PC-3 (cell line): ENCODE data around the gene GATC. TPM values are rescaled to one million over a fixed set of nuclear protein-coding genes. Genes with fewer than 3 reads are reported as not detected.
"Not testable (repeated sequence)": the region's sequence is repeated elsewhere in the genome, so short reads cannot be mapped to it uniquely, and the experiment has no call there.

ENCODE experiments used
- ATAC-seq: fragments of 200-7000 bp; cut with Tn5 transposase; 2 replicates; pipeline ENCODE4 v1.9.1; 2020; ENCODE audit warnings: mild to moderate bottlenecking, moderate library complexity
- BruUV-seq: library from RNA; stranded (reverse); fragments of 400-500 nt; replicated peaks from 2 replicates; lab custom pipeline; 2021; lab: Mats Ljungman, UMichigan
- CTCF ChIA-PET: fragments of 300-600 bp; sonication (Branson Sonifier 250); formaldehyde crosslinking; loops from one replicate; lab custom pipeline; 2022; ENCODE audit warnings: antibody characterized with exemption; lab: Charles Lee
- POLR2A ChIA-PET: fragments of 300-600 bp; sonication (Branson Sonifier 250); formaldehyde crosslinking; loops from one replicate; lab custom pipeline; 2022; ENCODE audit warnings: antibody characterized with exemption; ENCODE audit not compliant: unreplicated experiment; lab: Charles Lee
- DNase-seq: peaks from one replicate; pipeline ENCODE4 v3.0.0-alpha.2; 2015
- H2AFZ ChIP-seq: fragments of 300-600 bp; sonication (generic); 2 replicates; pipeline ENCODE4 v1.6.0; 2016; ENCODE audit warnings: antibody characterized with exemption, low read length
- H3F3A ChIP-seq: fragments of 300-600 bp; sonication (generic); one replicate; pipeline ENCODE4 v1.6.0; 2017; ENCODE audit warnings: antibody characterized with exemption, low read length, control low read depth, mild to moderate bottlenecking; ENCODE audit not compliant: unreplicated experiment
- H3K27ac ChIP-seq: fragments of 300-600 bp; sonication (generic); 2 replicates; pipeline ENCODE4 v1.5.1; 2016; ENCODE audit warnings: mild to moderate bottlenecking, low read length
- H3K27me3 ChIP-seq: fragments of 300-600 bp; sonication (generic); 2 replicates; pipeline ENCODE4 v1.6.1; 2016; ENCODE audit warnings: low read length, mixed read lengths
- H3K36me3 ChIP-seq: fragments of 300-600 bp; sonication (generic); 2 replicates; pipeline ENCODE4 v1.6.1; 2016; ENCODE audit warnings: low read depth, mixed run types, low read length, mixed read lengths
- H3K4me1 ChIP-seq: fragments of 300-600 bp; sonication (generic); 2 replicates; pipeline ENCODE4 v1.5.1; 2016; ENCODE audit warnings: low read length; ENCODE audit not compliant: insufficient read depth
- H3K4me2 ChIP-seq: fragments of 300-600 bp; sonication (generic); 2 replicates; pipeline ENCODE4 v1.6.0; 2016; ENCODE audit warnings: low read length
- H3K4me3 ChIP-seq: fragments of 300-600 bp; sonication (generic); 2 replicates; pipeline ENCODE4 v1.5.1; 2016; ENCODE audit warnings: mild to moderate bottlenecking, low read length, mixed read lengths
- H3K79me2 ChIP-seq: fragments of 300-600 bp; sonication (generic); 2 replicates; pipeline ENCODE4 v1.6.1; 2017; ENCODE audit warnings: low read length, mixed read lengths
- H3K9ac ChIP-seq: fragments of 300-600 bp; sonication (generic); 2 replicates; pipeline ENCODE4 v1.6.0; 2016; ENCODE audit warnings: mild to moderate bottlenecking, low read length
- H3K9me2 ChIP-seq: fragments of 300-600 bp; sonication (generic); replicated peaks from 2 replicates; pipeline ENCODE4 v1.6.1; 2016; ENCODE audit warnings: mixed run types, low read length, mixed read lengths
- H3K9me3 ChIP-seq: fragments of 300-600 bp; sonication (generic); 2 replicates; pipeline ENCODE4 v1.6.1; 2016; ENCODE audit warnings: low read length, mixed read lengths
- H4K20me1 ChIP-seq: fragments of 300-600 bp; sonication (generic); 2 replicates; pipeline ENCODE4 v1.6.1; 2016; ENCODE audit warnings: low read length, mixed read lengths
- CTCF ChIP-seq: fragments of 300-600 bp; sonication (generic); conservative IDR thresholded peaks from 2 replicates; pipeline ENCODE4 v1.5.1; 2017; ENCODE audit warnings: antibody characterized with exemption, low read depth, mild to moderate bottlenecking, low read length
- EZH2 ChIP-seq: fragments of 300-600 bp; sonication (generic); IDR thresholded peaks from one replicate; pipeline ENCODE4 v1.6.1; 2017; ENCODE audit warnings: antibody characterized with exemption, mild to moderate bottlenecking, low read length; ENCODE audit not compliant: unreplicated experiment
- EZH2phosphoT487 ChIP-seq: fragments of 300-600 bp; sonication (generic); IDR thresholded peaks from 2 replicates; pipeline ENCODE4 v1.6.1; 2018; ENCODE audit warnings: mild to moderate bottlenecking, antibody characterized with exemption, low read length, borderline replicate concordance
- intact Hi-C: fragments of 100-400 bp; cut with micrococcal nuclease; formaldehyde crosslinking; loops from 2 replicates; pipeline ENCODE4 v1.9.0; 2023
- total RNA-seq: library from RNA; depleted of rRNA; stranded (reverse); fragments of >200 nt; gene quantifications from 2 replicates; pipeline ENCODE4 v1.2.3, GENCODE V29; 2014

Gene GATC
- total RNA-seq, 1 experiment from 2014 or later, result 33.8 TPM

- DNase-seq, result peak; percentile 77
- Histone ChIP-seq H3K4me3 (peak overlapping the region; percentile 83), H4K20me1 (peaks cover 21% of the 10 kb centered on the region), H3K4me1 (peaks cover 21% of the 10 kb centered on the region), H3K27ac (no peak overlapping the region), H3K4me2 (peak overlapping the region; percentile 85), H3F3A (no peaks in the 10 kb centered on the region), H3K36me3 (peaks cover 30% of the 10 kb centered on the region), H3K9me2 (no peaks in the 10 kb centered on the region), H3K27me3 (no peaks in the 10 kb centered on the region), H3K9ac (peak overlapping the region; percentile 76; the same call in 1 of the 2 replicates), H3K9me3 (no peaks in the 10 kb centered on the region), H3K79me2 (peaks cover 62% of the 10 kb centered on the region), H2AFZ (no peak overlapping the region)
- TF ChIP-seq EZH2phosphoT487 (no peak), CTCF (peak; percentile 87)
- ATAC-seq, result peak; percentile 15; the same call in 1 of the 2 replicates
- BruUV-seq, result no TSS peak
- CTCF ChIA-PET, result interaction anchor here (0.6 kb wide), 1 partner anchor 27 kb away, joined by 5 read pairs; no protein-coding TSS in a partner anchor
- intact Hi-C loops, result loop anchor here (1.0 to 5.0 kb wide), 3 partner anchors 29 to 210 kb away; partner anchors contain the start of gene SRSF9
- POLR2A ChIA-PET, result no interaction called here
These were observed 6.5 kb upstream of the GATC start for GRCh38 chr12:120439646-120440247.

GRCh38 chr12:120444676-120445075, 1.6 kb upstream of the GATC start:
- ChIA-PET CTCF (no interaction called here), POLR2A (no interaction called here)
- ATAC-seq (no peak), DNase-seq (no peak)
- intact Hi-C loops, result no loop called here
- H3K4me1 ChIP-seq, result peaks cover 28% of the 10 kb centered on the region
- peaks cover 20% of the 10 kb centered on the region for H4K20me1 ChIP-seq
- H3K27me3 ChIP-seq, result no peaks in the 10 kb centered on the region
- no peaks in the 10 kb centered on the region for H3K9me3 ChIP-seq
- TF ChIP-seq CTCF, result no peak
- TF ChIP-seq EZH2phosphoT487, result no peak
- no peak for TF ChIP-seq EZH2
- peak overlapping the region; percentile 79 for H3K4me2 ChIP-seq
- no peak overlapping the region for H3K9ac ChIP-seq
- no peak overlapping the region for H2AFZ ChIP-seq
- BruUV-seq, result no TSS peak
- H3K79me2 ChIP-seq, result peaks cover 88% of the 10 kb centered on the region
- H3K9me2 ChIP-seq, result no peaks in the 10 kb centered on the region
- H3F3A ChIP-seq, result no peaks in the 10 kb centered on the region
- H3K36me3 ChIP-seq, result peaks cover 33% of the 10 kb centered on the region
- H3K27ac ChIP-seq, result no peak overlapping the region
- H3K4me3 ChIP-seq, result peak overlapping the region; percentile 77

- Histone ChIP-seq H3K4me2 (peak overlapping the region; percentile 79), H3K4me1 (peaks cover 23% of the 10 kb centered on the region), H2AFZ (peak overlapping the region; percentile 71), H3K79me2 (peaks cover 81% of the 10 kb centered on the region), H3K9ac (peak overlapping the region; percentile 86), H3K27ac (peak overlapping the region; percentile 68), H3K4me3 (peak overlapping the region; percentile 77), H3K36me3 (peaks cover 30% of the 10 kb centered on the region)
- BruUV-seq, POLR2A ChIA-PET, H4K20me1 ChIP-seq, DNase-seq, CTCF ChIA-PET, H3K27me3 ChIP-seq, ATAC-seq, intact Hi-C loops, H3K9me2 ChIP-seq, H3K9me3 ChIP-seq, H3F3A ChIP-seq: not testable (repeated sequence)
These were observed 567 bp downstream of the GATC start for GRCh38 chr12:120446844-120447178.
